Esophagus muscularis mucosa (tissue), 4 donors: ENCODE data around the gene KLHDC4. TPM values are rescaled to one million over a fixed set of nuclear protein-coding genes. Genes with fewer than 3 reads are reported as not detected.

Source experiments
- DNase-seq: peaks from one replicate; pipeline ENCODE4 v3.0.0-alpha.2; 2017; ENCODE audit errors: extremely low spot score
- H3K27ac ChIP-seq, 4 donors: fragments of 200-600 bp; sonication (generic); replicated peaks in 1 of 4; 1 replicate in 3 of 4; 2 replicates in 1 of 4; pipeline ENCODE4 v1.5.1; 2016 to 2019; ENCODE audit warnings: mild to moderate bottlenecking in 1 of 4
- H3K27me3 ChIP-seq, 4 donors: fragments of 200-600 bp; sonication (generic); one replicate each; pipeline versions ENCODE4 v1.5.1 to v1.6.0; 2016 to 2019
- H3K36me3 ChIP-seq, 4 donors: fragments of 200-600 bp; sonication (generic); one replicate each; pipeline ENCODE4 v1.5.1; 2016 to 2019
- H3K4me1 ChIP-seq, 4 donors: fragments of 200-600 bp; sonication (generic); one replicate each; pipeline ENCODE4 v1.5.1; 2016 to 2019
- H3K4me3 ChIP-seq, 4 donors: fragments of 200-600 bp; sonication (generic); 1 replicate in 2 of 4; 2 replicates in 2 of 4; pipeline ENCODE4 v1.5.1; 2016 to 2019; ENCODE audit warnings: mild to moderate bottlenecking in 4 of 4, moderate library complexity in 1 of 4
- H3K9me3 ChIP-seq, 4 donors: fragments of 200-600 bp; sonication (generic); 1 replicate in 3 of 4; 2 replicates in 1 of 4; pipeline ENCODE4 v1.5.1; 2016 to 2019
- CTCF ChIP-seq, 3 experiments: fragments of 200-600 bp in 2 of 3; fragments of 450-650 bp in 1 of 3; sonication (generic) in 2 of 3; IDR thresholded peaks; one replicate each; pipeline ENCODE4 v1.5.1; 2017 to 2019; ENCODE audit warnings: antibody characterized with exemption in 3 of 3, mild to moderate bottlenecking in 2 of 3, moderate library complexity in 1 of 3
- EP300 ChIP-seq: sonication (generic); formaldehyde crosslinking; IDR thresholded peaks from one replicate; pipeline ENCODE4 v1.6.1; 2017; ENCODE audit warnings: antibody characterized with exemption
- POLR2A ChIP-seq: fragments of 450-650 bp; IDR thresholded peaks from one replicate; pipeline ENCODE4 v1.6.1; 2017; ENCODE audit warnings: antibody characterized with exemption, moderate library complexity, mild to moderate bottlenecking, low read depth
- POLR2AphosphoS5 ChIP-seq, 2 donors: sonication (generic); formaldehyde crosslinking; IDR thresholded peaks; one replicate each; pipeline ENCODE4 v1.6.1; 2017; ENCODE audit warnings: antibody characterized with exemption in 2 of 2
- WGBS: methylation state at CpG from one replicate; pipeline ENCODE4 v1.1.5; 2018; 5-methylcytosine and 5-hydroxymethylcytosine counted together
- intact Hi-C: fragments of 100-400 bp; cut with DNase I; formaldehyde crosslinking; loops from one replicate; pipeline ENCODE4 v1.15.1; 2023
- total RNA-seq, 4 donors: library from RNA; depleted of rRNA; stranded (reverse); fragments of >200 nt; gene quantifications; one replicate each; pipeline versions ENCODE4 v1.1.0 to v1.2.1, GENCODE V29; 2016

Gene KLHDC4
- total RNA-seq, 4 donors from 2014 or later: 22.2 to 41.5 (median 31.4) TPM

GRCh38 chr16:87762071-87762571 lies 3.7 kb downstream of the KLHDC4 start:
- 87% methylated on average over 14 of the region's 14 CpGs for WGBS
- TF ChIP-seq EP300: no peak
- no peak for TF ChIP-seq POLR2AphosphoS5 (IDR thresholded peaks at IDR 0.05)
- TF ChIP-seq POLR2A: no peak
- TF ChIP-seq CTCF (IDR thresholded peaks at IDR 0.05): no peak
- intact Hi-C loops: no loop called here
- no peak for DNase-seq
- Histone ChIP-seq H3K27ac (no peak overlapping the region), H3K4me3 (no peak overlapping the region), H3K27me3 (no peaks in the 10 kb centered on the region), H3K9me3 (no peaks in the 10 kb centered on the region), H3K36me3 (peaks cover 17 to 69% (median 61%) of the 10 kb centered on the region in 4 donors), H3K4me1 (peaks cover 12 to 26% (median 22%) of the 10 kb centered on the region in 4 donors)

- TF ChIP-seq CTCF (IDR thresholded peaks at IDR 0.05): no peak
- no peak for TF ChIP-seq POLR2AphosphoS5 (IDR thresholded peaks at IDR 0.05)
- no peak for TF ChIP-seq POLR2A
- no peak for TF ChIP-seq EP300
- 92% methylated on average over 8 of the region's 8 CpGs for WGBS
- no peak overlapping the region for H3K27ac ChIP-seq
- peaks cover 27 to 80% (median 71%) of the 10 kb centered on the region in 4 donors for H3K36me3 ChIP-seq
- no peaks in the 10 kb centered on the region for H3K27me3 ChIP-seq
- H3K4me3 ChIP-seq: no peak overlapping the region
- intact Hi-C loops: no loop called here
- DNase-seq: no peak
- H3K4me1 ChIP-seq: peaks cover 7 to 19% (median 15%) of the 10 kb centered on the region in 4 donors
- no peaks in the 10 kb centered on the region for H3K9me3 ChIP-seq
Measured at GRCh38 chr16:87761060-87761459, 4.7 kb downstream of the KLHDC4 start.

- Histone ChIP-seq H3K36me3 (peaks cover 55 to 98% (median 94%) of the 10 kb centered on the region in 4 donors), H3K4me3 (no peak overlapping the region), H3K27me3 (no peaks in the 10 kb centered on the region), H3K9me3 (no peaks in the 10 kb centered on the region), H3K27ac (no peak overlapping the region), H3K4me1 (no peaks in the 10 kb centered on the region)
- TF ChIP-seq POLR2AphosphoS5 (IDR thresholded peaks at IDR 0.05) (no peak), EP300 (no peak), POLR2A (no peak)
- DNase-seq: no peak
- WGBS: 90% methylated on average over 8 of the region's 8 CpGs
- intact Hi-C loops: no loop called here
Measured at GRCh38 chr16:87757841-87758426, 7.9 kb downstream of the KLHDC4 start.

GRCh38 chr16:87754535-87754934 lies 11.3 kb downstream of the KLHDC4 start:
- no peaks in the 10 kb centered on the region for H3K4me1 ChIP-seq
- DNase-seq: no peak
- H3K4me3 ChIP-seq: no peak overlapping the region
- WGBS: 88% methylated on average over 11 of the region's 11 CpGs
- intact Hi-C loops: no loop called here
- H3K27me3 ChIP-seq: no peaks in the 10 kb centered on the region
- TF ChIP-seq POLR2A (no peak), POLR2AphosphoS5 (IDR thresholded peaks at IDR 0.05) (no peak), EP300 (no peak), CTCF (IDR thresholded peaks at IDR 0.05) (no peak)
- H3K9me3 ChIP-seq: no peaks in the 10 kb centered on the region
- peaks cover 61 to 100% (median 93%) of the 10 kb centered on the region in 4 donors for H3K36me3 ChIP-seq
- no peak overlapping the region for H3K27ac ChIP-seq

- intact Hi-C loops: no loop called here
- no peak overlapping the region for H3K27ac ChIP-seq
- H3K36me3 ChIP-seq: peaks cover 41 to 93% (median 76%) of the 10 kb centered on the region in 4 donors
- H3K27me3 ChIP-seq: no peaks in the 10 kb centered on the region
- H3K4me3 ChIP-seq: no peak overlapping the region
- no peaks in the 10 kb centered on the region for H3K9me3 ChIP-seq
- H3K4me1 ChIP-seq: no peaks in the 10 kb centered on the region
- no peak for DNase-seq
- 89% methylated on average over 14 of the region's 22 CpGs for WGBS
- TF ChIP-seq EP300: no peak
- TF ChIP-seq POLR2AphosphoS5 (IDR thresholded peaks at IDR 0.05): no peak
- no peak for TF ChIP-seq POLR2A
- no peak for TF ChIP-seq CTCF (IDR thresholded peaks at IDR 0.05)
Measured at GRCh38 chr16:87747626-87748414, 18.0 kb downstream of the KLHDC4 start.
